Measurements from ENCODE around the gene CNTROB.

Gene CNTROB

GRCh38 chr17:7886227-7887037 is 45.6 kb upstream of the CNTROB start (continued):
- TF ChIP-seq ZNF121 (tag by site-specific recombination; IDR thresholded peaks at IDR 0.05), result no peak
- no peak for TF ChIP-seq ZNF23 (tag by site-specific recombination; IDR thresholded peaks at IDR 0.05; ENCODE audit: borderline replicate concordance)
- no peak for TF ChIP-seq BCL11A (tag by site-specific recombination; IDR thresholded peaks at IDR 0.05; ENCODE audit: low read depth)
- TF ChIP-seq ZNF202 (tag by site-specific recombination; IDR thresholded peaks at IDR 0.05; ENCODE audit: borderline replicate concordance), result no peak
- no peak for TF ChIP-seq ZNF394 (tag by site-specific recombination; IDR thresholded peaks at IDR 0.05; ENCODE audit: borderline replicate concordance)
- TF ChIP-seq, protein P1, sequence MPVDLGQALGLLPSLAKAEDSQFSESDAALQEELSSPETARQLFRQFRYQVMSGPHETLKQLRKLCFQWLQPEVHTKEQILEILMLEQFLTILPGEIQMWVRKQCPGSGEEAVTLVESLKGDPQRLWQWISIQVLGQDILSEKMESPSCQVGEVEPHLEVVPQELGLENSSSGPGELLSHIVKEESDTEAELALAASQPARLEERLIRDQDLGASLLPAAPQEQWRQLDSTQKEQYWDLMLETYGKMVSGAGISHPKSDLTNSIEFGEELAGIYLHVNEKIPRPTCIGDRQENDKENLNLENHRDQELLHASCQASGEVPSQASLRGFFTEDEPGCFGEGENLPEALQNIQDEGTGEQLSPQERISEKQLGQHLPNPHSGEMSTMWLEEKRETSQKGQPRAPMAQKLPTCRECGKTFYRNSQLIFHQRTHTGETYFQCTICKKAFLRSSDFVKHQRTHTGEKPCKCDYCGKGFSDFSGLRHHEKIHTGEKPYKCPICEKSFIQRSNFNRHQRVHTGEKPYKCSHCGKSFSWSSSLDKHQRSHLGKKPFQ (tag by site-specific recombination; IDR thresholded peaks at IDR 0.05), result no peak
- no peak for TF ChIP-seq ZNF664 (tag by site-specific recombination; IDR thresholded peaks at IDR 0.05)
- TF ChIP-seq ZNF707 (tag by site-specific recombination; IDR thresholded peaks at IDR 0.05), result no peak
- no peak for TF ChIP-seq ZNF639 (tag by site-specific recombination; IDR thresholded peaks at IDR 0.05)
- TF ChIP-seq ZNF48 (tag by site-specific recombination; IDR thresholded peaks at IDR 0.05), result no peak
- TF ChIP-seq ZNF19 (tag by site-specific recombination; IDR thresholded peaks at IDR 0.05; ENCODE audit: low read depth), result no peak
- no peak for TF ChIP-seq ZNF530 (tag by site-specific recombination; IDR thresholded peaks at IDR 0.05; ENCODE audit: low read depth)
- no peak for TF ChIP-seq ZBTB48 (tag by site-specific recombination; IDR thresholded peaks at IDR 0.05)
- no peak for TF ChIP-seq ZNF133 (tag by site-specific recombination; IDR thresholded peaks at IDR 0.05)
- TF ChIP-seq GLIS2 (tag by site-specific recombination; IDR thresholded peaks at IDR 0.05), result peak; percentile 86
- TF ChIP-seq ZNF311 (tag by site-specific recombination; IDR thresholded peaks at IDR 0.05; ENCODE audit: borderline replicate concordance), result no peak
- TF ChIP-seq ZNF837 (tag by site-specific recombination; IDR thresholded peaks at IDR 0.05), result no peak
- TF ChIP-seq ZNF843 (tag by site-specific recombination; IDR thresholded peaks at IDR 0.05), result no peak
- no peak for TF ChIP-seq ZNF670 (tag by site-specific recombination; IDR thresholded peaks at IDR 0.05; ENCODE audit: low read depth)
- TF ChIP-seq ZSCAN18 (tag by site-specific recombination; IDR thresholded peaks at IDR 0.05), result no peak
- no peak for TF ChIP-seq ZNF214 (tag by site-specific recombination; IDR thresholded peaks at IDR 0.05; ENCODE audit: borderline replicate concordance)
- TF ChIP-seq ZNF362 (tag by site-specific recombination; IDR thresholded peaks at IDR 0.05), result no peak
- no peak for TF ChIP-seq ZNF596 (tag by site-specific recombination; IDR thresholded peaks at IDR 0.05)
- no peak for TF ChIP-seq SETDB1 (IDR thresholded peaks at IDR 0.05; ENCODE audit: insufficient read length, low read length)
- no peak for TF ChIP-seq ZBTB7A (tag by site-specific recombination; IDR thresholded peaks at IDR 0.05; ENCODE audit: low read depth)
- TF ChIP-seq ZNF555 (tag by site-specific recombination; conservative IDR thresholded peaks at IDR 0.05), result no peak
- no peak for TF ChIP-seq ZNF654 (tag by site-specific recombination; IDR thresholded peaks at IDR 0.05; ENCODE audit: low read depth)
- no peak for TF ChIP-seq GFI1B (tag by site-specific recombination; IDR thresholded peaks at IDR 0.05)
- no peak for TF ChIP-seq ZNF830 (tag by site-specific recombination; IDR thresholded peaks at IDR 0.05; ENCODE audit: low read depth)
- TF ChIP-seq, protein P2, sequence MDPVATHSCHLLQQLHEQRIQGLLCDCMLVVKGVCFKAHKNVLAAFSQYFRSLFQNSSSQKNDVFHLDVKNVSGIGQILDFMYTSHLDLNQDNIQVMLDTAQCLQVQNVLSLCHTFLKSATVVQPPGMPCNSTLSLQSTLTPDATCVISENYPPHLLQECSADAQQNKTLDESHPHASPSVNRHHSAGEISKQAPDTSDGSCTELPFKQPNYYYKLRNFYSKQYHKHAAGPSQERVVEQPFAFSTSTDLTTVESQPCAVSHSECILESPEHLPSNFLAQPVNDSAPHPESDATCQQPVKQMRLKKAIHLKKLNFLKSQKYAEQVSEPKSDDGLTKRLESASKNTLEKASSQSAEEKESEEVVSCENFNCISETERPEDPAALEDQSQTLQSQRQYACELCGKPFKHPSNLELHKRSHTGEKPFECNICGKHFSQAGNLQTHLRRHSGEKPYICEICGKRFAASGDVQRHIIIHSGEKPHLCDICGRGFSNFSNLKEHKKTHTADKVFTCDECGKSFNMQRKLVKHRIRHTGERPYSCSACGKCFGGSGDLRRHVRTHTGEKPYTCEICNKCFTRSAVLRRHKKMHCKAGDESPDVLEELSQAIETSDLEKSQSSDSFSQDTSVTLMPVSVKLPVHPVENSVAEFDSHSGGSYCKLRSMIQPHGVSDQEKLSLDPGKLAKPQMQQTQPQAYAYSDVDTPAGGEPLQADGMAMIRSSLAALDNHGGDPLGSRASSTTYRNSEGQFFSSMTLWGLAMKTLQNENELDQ (tag by site-specific recombination; IDR thresholded peaks at IDR 0.05; ENCODE audit: low read depth), result no peak
- TF ChIP-seq BCL6B (tag by site-specific recombination; IDR thresholded peaks at IDR 0.05), result no peak
- TF ChIP-seq ZNF701 (tag by site-specific recombination; IDR thresholded peaks at IDR 0.05), result no peak

Measured in HEK293 (cell line).